Activated naive CD8-positive, alpha-beta T cell treated with anti-CD3 and anti-CD28 coated beads for 36 hours (primary cell): ENCODE results near the gene AHCYL2. TPM values are rescaled to one million over a fixed set of nuclear protein-coding genes. Genes with fewer than 3 reads are reported as not detected.
"Not testable (repeated sequence)": the region's sequence is repeated elsewhere in the genome, so short reads cannot be mapped to it uniquely, and the experiment has no call there.

Source experiments
- DNase-seq: peaks from one replicate; pipeline ENCODE4 v3.0.0; 2021
- H3K27ac Mint-ChIP-seq: one replicate; pipeline ENCODE4 v1.8.0; 2022; ENCODE audit warnings: mild to moderate bottlenecking, moderate library complexity, mixed read lengths
- H3K27me3 Mint-ChIP-seq: one replicate; pipeline ENCODE4 v1.8.0; 2022; ENCODE audit warnings: mild to moderate bottlenecking, mixed read lengths
- H3K36me3 Mint-ChIP-seq: one replicate; pipeline ENCODE4 v1.8.0; 2021; ENCODE audit warnings: mild to moderate bottlenecking, mixed read lengths
- H3K4me1 Mint-ChIP-seq: one replicate; pipeline ENCODE4 v1.8.0; 2021; ENCODE audit warnings: mixed read lengths
- H3K4me3 Mint-ChIP-seq: one replicate; pipeline ENCODE4 v1.8.0; 2022; ENCODE audit warnings: mild to moderate bottlenecking, moderate library complexity, mixed read lengths
- H3K9me3 Mint-ChIP-seq: one replicate; pipeline ENCODE4 v1.8.0; 2022; ENCODE audit warnings: mixed read lengths
- total RNA-seq, 2 experiments: library from RNA; stranded (reverse); gene quantifications; one replicate each; pipeline ENCODE4 v1.2.3, GENCODE V29; 2021

The AHCYL2 gene
- total RNA-seq, 2 experiments from 2014 or later: 6.5 to 6.8 TPM

DNA sequence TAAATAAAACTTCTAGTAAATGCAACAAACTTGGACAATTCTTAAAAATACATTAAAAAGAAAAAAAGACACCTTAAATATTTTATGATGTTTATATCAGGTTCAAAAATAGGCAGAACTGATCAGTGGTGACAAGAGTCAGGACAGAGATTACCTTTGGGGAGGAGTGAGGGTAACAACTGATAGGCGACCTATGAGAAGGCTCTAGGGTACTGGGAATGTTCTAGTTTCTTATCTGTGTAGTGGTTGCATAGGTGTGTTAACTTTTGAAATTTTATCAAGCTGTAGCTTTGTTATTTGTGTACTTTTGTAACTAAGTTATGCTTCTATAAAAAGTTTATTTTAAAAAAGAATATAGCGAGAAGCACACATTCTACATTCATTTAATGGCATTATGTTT lies 134.3 kb downstream of the AHCYL2 start:
- H3K9me3 Mint-ChIP-seq: no peaks in the 10 kb centered on the region
- no peak for DNase-seq
- H3K4me3 Mint-ChIP-seq: no peak overlapping the region
- H3K4me1 Mint-ChIP-seq: peaks cover 2% of the 10 kb centered on the region
- no peak overlapping the region for H3K27ac Mint-ChIP-seq
- H3K36me3 Mint-ChIP-seq: no peaks in the 10 kb centered on the region
- no peaks in the 10 kb centered on the region for H3K27me3 Mint-ChIP-seq

DNA sequence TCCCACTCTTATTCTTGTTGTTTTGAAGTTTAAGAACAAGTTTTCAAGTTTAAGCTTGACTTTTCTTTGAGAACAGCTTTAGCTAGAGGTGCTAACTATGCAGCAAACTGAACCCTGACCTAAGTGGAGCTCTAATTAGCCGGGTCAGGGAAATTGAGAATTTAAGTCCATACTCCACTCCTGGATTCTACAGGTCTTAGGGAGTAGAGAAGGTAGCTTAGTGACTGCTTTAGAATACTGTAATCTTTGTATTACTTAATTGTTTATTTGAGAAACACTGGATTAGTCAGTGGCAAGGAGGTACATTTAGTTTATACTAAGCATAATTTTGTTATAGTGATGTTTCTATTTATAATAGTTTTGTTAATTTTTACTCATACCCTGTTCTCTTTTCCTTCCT lies 134.8 kb downstream of the AHCYL2 start:
- peaks cover 2% of the 10 kb centered on the region for H3K4me1 Mint-ChIP-seq
- H3K4me3 Mint-ChIP-seq: no peak overlapping the region
- H3K27me3 Mint-ChIP-seq: no peaks in the 10 kb centered on the region
- no peaks in the 10 kb centered on the region for H3K9me3 Mint-ChIP-seq
- H3K27ac Mint-ChIP-seq: no peak overlapping the region
- DNase-seq: no peak
- no peaks in the 10 kb centered on the region for H3K36me3 Mint-ChIP-seq

DNA sequence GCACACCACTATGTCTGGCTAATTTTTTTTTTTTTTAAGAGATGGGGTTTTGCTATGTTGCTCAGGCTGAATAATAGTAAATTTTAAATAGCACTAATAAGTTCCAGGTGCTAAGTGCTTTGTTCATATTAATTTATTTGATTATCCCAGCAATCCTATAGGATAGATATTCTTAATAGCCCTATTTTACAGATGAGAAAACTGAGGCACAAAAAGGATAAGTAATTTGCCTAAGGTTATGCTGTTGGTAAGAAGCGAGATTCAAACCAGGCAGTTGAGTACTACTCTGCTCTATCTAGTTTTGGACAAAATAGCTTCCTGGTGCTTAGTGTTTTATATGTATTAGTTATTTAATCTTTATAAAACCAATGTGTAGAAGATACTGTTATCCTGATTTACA lies 136.9 kb downstream of the AHCYL2 start:
- Mint-ChIP-seq H3K36me3 (no peaks in the 10 kb centered on the region), H3K27ac (no peak overlapping the region), H3K4me3 (no peak overlapping the region), H3K4me1 (peaks cover 2% of the 10 kb centered on the region), H3K27me3 (no peaks in the 10 kb centered on the region), H3K9me3 (no peaks in the 10 kb centered on the region)
- no peak for DNase-seq

DNA sequence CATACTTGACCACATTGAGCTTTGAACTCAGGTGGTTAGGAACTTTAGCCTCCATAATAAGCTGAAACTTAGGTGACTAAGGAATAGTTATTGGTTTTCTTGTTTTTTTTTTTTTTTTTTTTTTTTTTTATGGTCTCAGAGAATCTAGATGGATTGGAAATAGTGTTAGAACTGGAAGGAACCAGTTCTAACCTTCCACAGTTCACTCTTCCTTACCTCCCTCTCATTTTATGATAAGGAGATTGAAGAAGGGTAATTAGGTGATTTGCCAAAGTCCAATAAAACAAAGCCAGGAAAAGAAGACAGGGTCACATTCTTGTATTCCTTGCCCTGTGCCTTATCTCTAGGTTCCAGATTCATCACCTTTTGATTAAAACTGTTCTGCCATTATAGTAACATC lies 137.7 kb downstream of the AHCYL2 start:
- no peak overlapping the region for H3K27ac Mint-ChIP-seq
- H3K4me1 Mint-ChIP-seq: peaks cover 2% of the 10 kb centered on the region
- no peaks in the 10 kb centered on the region for H3K36me3 Mint-ChIP-seq
- H3K4me3 Mint-ChIP-seq: no peak overlapping the region
- H3K27me3 Mint-ChIP-seq: no peaks in the 10 kb centered on the region
- no peak for DNase-seq
- no peaks in the 10 kb centered on the region for H3K9me3 Mint-ChIP-seq

DNA sequence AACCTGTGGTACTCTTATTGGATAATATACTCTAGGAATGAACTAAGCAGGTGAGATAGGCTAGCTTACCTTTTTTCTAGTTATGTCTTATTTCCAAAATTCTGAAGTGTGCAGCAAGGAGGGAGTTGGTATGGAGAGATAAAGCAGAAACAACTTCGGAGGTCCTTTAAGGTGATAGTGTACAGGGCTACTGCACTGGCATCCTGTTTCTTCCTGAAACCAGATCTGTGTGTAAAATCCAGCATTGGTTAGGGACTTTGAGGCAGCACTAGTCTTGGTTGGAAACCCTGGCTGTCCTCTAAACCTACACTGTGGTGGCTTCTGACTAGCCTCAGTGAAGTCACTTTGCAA lies 142.5 kb downstream of the AHCYL2 start:
- Mint-ChIP-seq H3K9me3 (no peaks in the 10 kb centered on the region), H3K27ac (no peak overlapping the region), H3K27me3 (no peaks in the 10 kb centered on the region), H3K4me3 (no peak overlapping the region), H3K4me1 (peaks cover 15% of the 10 kb centered on the region), H3K36me3 (no peaks in the 10 kb centered on the region)
- no peak for DNase-seq

DNA sequence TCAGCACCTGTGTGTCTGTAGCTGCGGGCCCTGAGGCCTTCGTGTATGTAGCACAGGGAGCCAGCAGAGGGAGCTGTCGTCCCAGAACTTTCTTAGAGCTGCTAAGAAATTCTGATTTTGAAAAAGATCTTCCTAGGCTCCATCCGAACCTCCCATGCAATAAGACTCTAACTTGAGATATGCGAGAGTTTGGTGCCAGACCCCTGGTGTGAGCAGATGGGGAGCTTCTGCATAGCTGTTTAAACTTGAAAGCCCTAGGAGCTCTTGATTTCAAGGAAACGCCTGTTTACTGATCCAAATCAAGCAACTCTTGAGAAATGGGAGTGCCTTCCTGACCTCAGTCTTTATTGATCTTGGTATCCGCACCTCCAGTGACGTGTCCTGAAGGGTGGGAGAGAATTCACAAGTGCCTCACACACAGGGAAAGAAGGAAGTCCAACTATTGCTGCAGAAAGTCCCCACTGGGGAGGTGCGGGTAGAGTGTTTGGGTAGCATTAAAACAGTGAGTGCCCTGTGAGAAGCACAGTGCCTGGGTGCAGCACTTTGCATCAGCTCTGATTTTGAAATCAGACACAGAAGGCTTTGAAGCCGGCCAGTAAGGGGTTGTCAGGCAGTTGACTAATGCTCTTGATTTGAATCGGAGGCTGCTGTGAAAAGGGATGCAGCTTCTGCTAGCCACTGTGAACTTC lies 143.0 kb downstream of the AHCYL2 start:
- DNase-seq: peak; percentile 62
- H3K36me3 Mint-ChIP-seq: no peaks in the 10 kb centered on the region
- H3K9me3 Mint-ChIP-seq: no peaks in the 10 kb centered on the region
- H3K27me3 Mint-ChIP-seq: no peaks in the 10 kb centered on the region
- peaks cover 16% of the 10 kb centered on the region for H3K4me1 Mint-ChIP-seq
- peak overlapping the region; percentile 23 for H3K27ac Mint-ChIP-seq
- no peak overlapping the region for H3K4me3 Mint-ChIP-seq

DNA sequence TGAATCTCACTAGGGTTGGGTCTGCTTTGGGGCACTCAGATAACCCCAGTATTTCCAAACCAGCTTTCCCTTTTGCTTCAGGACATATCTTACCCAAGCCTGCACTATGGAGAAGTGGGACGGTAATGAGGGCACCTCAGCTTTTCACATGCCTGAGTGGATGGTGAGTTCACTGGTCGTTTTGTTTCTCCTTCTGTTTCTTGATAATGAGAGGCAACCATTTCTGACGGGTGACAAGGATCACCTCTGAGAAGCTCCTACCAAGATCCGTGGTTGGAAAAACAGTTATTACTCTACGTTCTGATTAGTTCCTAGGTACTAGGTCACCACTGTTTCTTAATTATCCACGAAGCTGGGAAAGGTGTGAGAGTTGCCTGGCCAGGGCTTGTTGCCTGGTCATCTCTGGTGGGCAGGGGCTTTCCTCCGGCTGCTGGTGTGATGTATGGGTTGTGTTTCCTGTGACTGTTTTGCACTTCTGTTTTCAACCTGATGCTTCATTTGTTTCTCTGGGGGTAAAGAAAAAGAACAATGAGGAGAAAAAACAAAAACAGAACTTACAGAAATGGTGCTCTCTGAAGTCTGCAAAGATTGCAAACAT lies 143.7 kb downstream of the AHCYL2 start:
- Mint-ChIP-seq H3K36me3 (no peaks in the 10 kb centered on the region), H3K27me3 (no peaks in the 10 kb centered on the region), H3K27ac (no peak overlapping the region), H3K4me1 (peaks cover 16% of the 10 kb centered on the region), H3K9me3 (no peaks in the 10 kb centered on the region), H3K4me3 (no peak overlapping the region)
- DNase-seq: no peak

DNA sequence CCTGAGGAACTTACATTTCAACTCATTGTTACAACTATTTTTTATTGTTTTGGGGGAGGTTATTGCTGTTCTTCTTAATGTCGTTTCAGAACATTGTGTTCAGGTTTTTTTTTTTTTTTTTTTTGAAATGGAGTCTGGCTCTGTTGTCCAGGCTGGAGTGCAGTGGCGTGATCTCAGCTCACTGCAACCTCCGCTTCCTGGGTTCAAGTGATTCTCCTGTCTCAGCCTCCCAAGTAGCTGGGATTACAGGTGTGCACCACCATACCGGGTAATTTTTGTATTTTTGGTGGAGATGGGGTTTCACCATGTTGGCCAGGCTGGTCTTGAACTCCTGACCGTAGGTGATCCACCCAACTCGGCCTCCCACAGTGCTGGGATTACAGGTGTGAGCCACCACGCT lies 144.6 kb downstream of the AHCYL2 start:
- not testable (repeated sequence) for H3K27ac Mint-ChIP-seq, H3K27me3 Mint-ChIP-seq, DNase-seq, H3K4me3 Mint-ChIP-seq, H3K36me3 Mint-ChIP-seq, H3K9me3 Mint-ChIP-seq
- H3K4me1 Mint-ChIP-seq: peaks cover 20% of the 10 kb centered on the region

DNA sequence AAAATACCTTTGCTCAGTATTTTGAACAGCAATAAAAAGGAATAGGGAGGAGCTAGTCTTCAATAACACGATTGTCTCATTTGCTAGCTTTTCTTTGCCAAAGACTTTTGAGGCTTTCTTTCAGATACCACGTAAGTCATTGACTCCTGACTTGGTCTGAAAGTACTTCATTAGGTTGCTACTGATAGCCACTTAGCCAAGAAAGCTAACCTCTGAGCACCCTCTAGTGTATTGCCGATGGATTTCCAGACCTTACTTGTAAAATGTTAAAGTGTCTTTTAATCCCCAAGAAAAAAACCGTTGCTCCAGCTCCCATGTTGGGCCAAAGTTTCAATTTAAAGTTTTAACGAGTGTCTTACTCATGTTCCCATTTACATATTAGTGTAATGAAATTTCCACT lies 146.0 kb downstream of the AHCYL2 start:
- Mint-ChIP-seq H3K27ac (no peak overlapping the region), H3K9me3 (no peaks in the 10 kb centered on the region), H3K36me3 (no peaks in the 10 kb centered on the region), H3K4me3 (no peak overlapping the region), H3K27me3 (no peaks in the 10 kb centered on the region), H3K4me1 (peaks cover 20% of the 10 kb centered on the region)
- DNase-seq: no peak

DNA sequence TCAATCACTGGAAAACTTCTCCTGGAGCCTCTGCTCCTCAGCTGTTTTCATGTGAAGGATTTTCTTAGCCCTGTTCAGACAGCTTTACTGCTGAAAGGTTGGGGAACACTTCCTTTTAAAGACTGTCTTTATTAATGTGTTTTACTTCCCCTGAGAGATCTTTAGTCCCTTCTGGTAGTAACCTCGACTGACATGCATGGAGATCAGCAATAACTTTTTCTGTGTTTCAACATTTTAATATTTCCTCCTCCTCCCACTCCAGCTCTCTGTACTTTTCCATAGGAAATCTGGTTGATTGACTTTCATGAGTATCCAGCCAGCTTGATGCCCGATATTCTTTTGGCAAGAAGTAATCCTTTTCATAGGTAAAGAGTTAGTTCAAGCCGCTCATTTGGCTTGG lies 146.7 kb downstream of the AHCYL2 start:
- peaks cover 20% of the 10 kb centered on the region for H3K4me1 Mint-ChIP-seq
- no peaks in the 10 kb centered on the region for H3K9me3 Mint-ChIP-seq
- no peak for DNase-seq
- H3K36me3 Mint-ChIP-seq: no peaks in the 10 kb centered on the region
- no peak overlapping the region for H3K4me3 Mint-ChIP-seq
- H3K27me3 Mint-ChIP-seq: no peaks in the 10 kb centered on the region
- no peak overlapping the region for H3K27ac Mint-ChIP-seq

DNA sequence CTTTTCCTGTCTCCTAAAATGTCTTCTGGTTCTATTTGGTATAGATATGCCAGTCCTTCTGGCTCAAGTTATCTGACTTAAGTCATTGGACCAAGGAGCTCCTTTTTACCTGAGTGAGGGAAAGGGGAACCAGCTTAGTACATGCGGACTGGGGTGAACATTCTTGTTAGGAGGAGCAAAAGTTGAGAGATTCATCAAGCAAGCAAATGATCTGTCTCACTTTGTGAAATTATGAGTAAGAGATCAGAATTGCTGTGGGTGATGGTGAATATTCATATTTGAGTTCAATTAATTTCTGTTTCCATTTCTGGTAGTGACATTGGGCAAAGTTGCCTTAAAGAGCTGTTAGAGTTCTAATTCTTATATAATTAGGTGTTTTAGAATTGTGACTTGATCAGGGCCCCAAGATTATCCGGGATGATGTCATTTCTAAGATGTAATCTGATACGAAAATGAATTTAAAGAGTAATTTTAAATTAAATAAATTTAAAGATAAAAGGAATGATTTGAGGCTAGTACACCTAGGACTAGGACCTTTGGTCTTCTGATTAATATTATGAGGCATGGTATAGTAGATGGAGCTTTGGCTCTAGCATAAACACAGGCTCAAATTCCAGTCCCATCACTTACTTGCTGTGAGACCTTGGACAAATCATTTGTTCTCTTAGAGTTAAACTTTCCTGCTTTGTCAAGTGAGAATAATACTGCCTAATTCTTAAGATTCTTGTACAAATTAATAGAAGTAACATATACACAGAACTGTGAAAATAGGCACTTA lies 149.0 kb downstream of the AHCYL2 start:
- H3K4me3 Mint-ChIP-seq: no peak overlapping the region
- no peak overlapping the region for H3K27ac Mint-ChIP-seq
- no peaks in the 10 kb centered on the region for H3K36me3 Mint-ChIP-seq
- H3K9me3 Mint-ChIP-seq: no peaks in the 10 kb centered on the region
- no peak for DNase-seq
- peaks cover 18% of the 10 kb centered on the region for H3K4me1 Mint-ChIP-seq
- H3K27me3 Mint-ChIP-seq: no peaks in the 10 kb centered on the region

DNA sequence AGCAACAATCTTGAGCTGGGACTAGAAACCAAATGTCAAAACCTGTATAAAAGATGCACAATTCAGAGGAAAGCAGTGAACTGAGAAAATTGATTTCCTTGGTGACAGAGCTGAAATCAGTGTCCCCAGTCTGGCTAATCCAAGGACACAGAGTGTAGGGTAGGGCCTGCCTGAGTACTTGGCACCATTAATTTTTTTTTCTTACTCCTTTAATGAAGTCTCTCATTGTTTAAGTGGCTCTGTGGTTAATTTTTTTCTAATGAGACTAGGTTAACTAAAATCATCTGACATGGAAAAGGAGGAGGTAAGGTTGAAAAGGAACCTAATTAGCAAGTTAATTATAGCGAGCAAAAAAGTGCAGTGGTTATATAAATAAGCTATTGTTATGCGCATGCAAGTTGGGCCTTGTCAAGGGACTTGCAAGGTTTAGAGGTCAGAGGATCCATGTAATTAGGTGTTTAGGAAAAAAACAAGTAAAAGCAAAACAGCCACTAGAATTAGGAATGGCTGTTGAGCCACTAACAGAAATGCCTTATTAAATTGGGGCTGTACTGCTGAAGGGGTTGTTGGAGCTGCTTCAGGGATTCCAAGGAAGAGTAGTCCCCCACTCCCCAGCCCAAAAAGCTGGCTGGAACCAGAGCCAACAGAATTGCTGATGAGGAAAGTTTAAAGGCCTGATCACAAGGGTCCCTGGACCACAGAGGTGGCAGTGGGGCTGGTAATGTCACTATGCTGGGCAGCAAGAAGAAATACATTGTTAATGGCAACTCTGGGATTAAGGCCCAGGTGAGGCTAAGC lies 150.5 kb downstream of the AHCYL2 start:
- H3K4me1 Mint-ChIP-seq: peaks cover 17% of the 10 kb centered on the region
- no peaks in the 10 kb centered on the region for H3K36me3 Mint-ChIP-seq
- DNase-seq: no peak
- H3K9me3 Mint-ChIP-seq: no peaks in the 10 kb centered on the region
- H3K4me3 Mint-ChIP-seq: no peak overlapping the region
- no peaks in the 10 kb centered on the region for H3K27me3 Mint-ChIP-seq
- H3K27ac Mint-ChIP-seq: no peak overlapping the region

DNA sequence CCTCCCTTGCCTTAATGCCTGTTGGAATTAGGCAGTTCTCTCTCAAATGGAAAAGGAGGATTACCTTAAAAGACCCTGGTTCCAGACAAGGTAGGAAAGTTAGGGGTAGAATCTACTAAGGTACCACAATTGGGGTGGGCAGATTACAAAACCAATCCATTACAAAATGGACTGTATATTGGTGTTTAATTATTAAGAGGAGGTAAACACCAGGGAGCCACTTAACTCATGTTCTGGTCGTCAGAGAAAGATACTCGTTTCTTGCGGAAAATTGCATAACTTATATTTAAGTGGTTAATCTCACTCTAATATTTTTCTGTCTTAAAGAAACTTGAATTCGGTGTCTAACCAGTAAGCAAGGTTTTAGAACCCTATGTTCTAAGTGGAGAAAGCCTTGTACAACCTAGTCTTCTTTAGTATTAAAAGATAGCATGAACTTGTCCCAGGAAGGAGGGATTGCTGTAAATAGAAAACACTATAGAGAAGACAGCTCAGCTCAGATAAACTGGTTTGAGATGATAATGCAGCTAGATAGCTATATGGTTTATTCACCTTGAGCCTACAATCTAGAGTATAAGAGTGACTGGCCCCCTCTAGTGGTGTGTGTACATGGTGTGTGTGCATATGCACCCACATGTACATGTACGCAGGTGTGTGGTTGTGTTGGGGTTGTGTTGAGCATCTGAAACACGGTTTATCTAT lies 151.4 kb downstream of the AHCYL2 start:
- Mint-ChIP-seq H3K9me3 (no peaks in the 10 kb centered on the region), H3K27me3 (no peaks in the 10 kb centered on the region), H3K27ac (no peak overlapping the region), H3K4me3 (no peak overlapping the region), H3K36me3 (no peaks in the 10 kb centered on the region), H3K4me1 (peaks cover 13% of the 10 kb centered on the region)
- DNase-seq: peak; percentile 30

DNA sequence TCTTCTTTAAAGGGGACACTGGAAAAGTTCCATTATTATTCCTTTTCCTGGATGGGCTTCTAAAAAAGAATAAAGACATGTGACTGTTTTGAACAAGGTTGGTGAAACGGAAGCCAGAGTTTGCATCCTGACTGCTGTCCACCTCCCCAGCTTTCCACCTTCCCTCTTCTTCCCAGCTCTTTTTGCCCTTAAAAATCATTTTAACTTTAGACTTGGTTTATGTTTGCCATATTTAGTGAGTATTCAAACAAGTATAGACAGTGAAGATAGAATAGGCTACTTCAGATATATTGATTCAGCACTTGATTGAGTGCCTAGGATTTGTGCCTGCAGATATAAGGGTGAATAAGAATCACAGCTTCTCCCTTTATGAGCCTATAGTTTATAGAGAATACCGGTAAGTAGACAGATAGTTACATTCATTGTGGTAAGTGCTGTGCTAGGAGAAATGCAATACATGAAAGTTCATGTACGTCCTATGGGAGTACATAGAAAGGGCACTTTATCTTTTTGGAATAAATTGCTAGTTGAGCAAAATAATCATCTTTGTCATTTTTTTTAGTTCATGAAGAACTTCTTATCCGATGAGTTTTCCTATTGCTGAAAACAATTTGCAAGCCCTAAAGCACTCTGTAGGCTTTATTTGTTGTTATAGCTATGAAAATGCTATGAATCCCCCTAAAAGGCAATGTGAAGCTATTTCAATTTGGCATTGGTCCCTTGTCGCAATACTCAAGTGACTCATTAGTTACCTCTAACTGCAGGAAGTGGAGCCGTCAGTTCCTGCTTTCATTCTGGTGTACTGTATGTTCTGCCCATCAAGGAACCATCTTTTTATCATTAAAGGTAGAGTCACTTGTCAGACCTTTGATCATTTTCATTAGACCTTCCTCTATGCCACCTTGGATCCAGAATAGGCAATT lies 152.2 kb downstream of the AHCYL2 start:
- Mint-ChIP-seq H3K27ac (no peak overlapping the region), H3K27me3 (no peaks in the 10 kb centered on the region), H3K4me3 (no peak overlapping the region), H3K9me3 (no peaks in the 10 kb centered on the region), H3K4me1 (peaks cover 13% of the 10 kb centered on the region), H3K36me3 (no peaks in the 10 kb centered on the region)
- no peak for DNase-seq
